Mucosa of rectum (tissue), 2 donors: ENCODE data around the gene USF2.

Experiments
- H3K27ac ChIP-seq, 2 donors: one replicate each; pipeline ENCODE4 v1.7.0; 2013; ENCODE audit warnings: inconsistent platforms in 2 of 2, low read depth in 2 of 2, low read length in 2 of 2
- H3K27me3 ChIP-seq, 2 donors: one replicate each; pipeline ENCODE4 v1.7.0; 2013; ENCODE audit warnings: low read length in 2 of 2; ENCODE audit not compliant: control insufficient read depth in 2 of 2, insufficient read depth in 2 of 2
- H3K36me3 ChIP-seq, 2 donors: one replicate each; pipeline ENCODE4 v1.7.0; 2013; ENCODE audit warnings: low read length in 2 of 2; ENCODE audit not compliant: control insufficient read depth in 2 of 2, insufficient read depth in 2 of 2
- H3K4me1 ChIP-seq, 2 donors: one replicate each; pipeline ENCODE4 v1.7.0; 2013; ENCODE audit warnings: low read length in 2 of 2, mild to moderate bottlenecking in 1 of 2; ENCODE audit not compliant: control insufficient read depth in 2 of 2, insufficient read depth in 2 of 2
- H3K4me3 ChIP-seq, 2 donors: one replicate each; pipeline ENCODE4 v1.7.0; 2013; ENCODE audit warnings: low read length in 2 of 2
- H3K9ac ChIP-seq, 2 donors: one replicate each; pipeline ENCODE4 v1.7.0; 2013; ENCODE audit warnings: low read length in 2 of 2, low read depth in 1 of 2, mild to moderate bottlenecking in 1 of 2
- H3K9me3 ChIP-seq, 2 donors: one replicate each; pipeline ENCODE4 v1.7.0; 2013; ENCODE audit warnings: low read length in 2 of 2; ENCODE audit not compliant: control insufficient read depth in 2 of 2
- donor health status: healthy.
- donor health status: Normal muscosa, but diverticular disease.

The USF2 gene

GRCh38 chr19:35300339-35300649 is 31.5 kb downstream of the USF2 start:
- no peaks in the 10 kb centered on the region for H3K27me3 ChIP-seq
- no peaks in the 10 kb centered on the region for H3K9me3 ChIP-seq
- no peak overlapping the region for H3K9ac ChIP-seq
- H3K4me3 ChIP-seq = no peak overlapping the region
- H3K36me3 ChIP-seq = no peaks in the 10 kb centered on the region
- H3K4me1 ChIP-seq = no peaks in the 10 kb centered on the region
- no peak overlapping the region for H3K27ac ChIP-seq

- Histone ChIP-seq H3K9me3 (no peaks in the 10 kb centered on the region), H3K27ac (no peak overlapping the region), H3K4me1 (no peaks in the 10 kb centered on the region), H3K9ac (no peak overlapping the region), H3K27me3 (no peaks in the 10 kb centered on the region), H3K4me3 (no peak overlapping the region), H3K36me3 (no peaks in the 10 kb centered on the region)
Measured at GRCh38 chr19:35301961-35302360, 33.2 kb downstream of the USF2 start.

- H3K27me3 ChIP-seq = no peaks in the 10 kb centered on the region
- H3K9ac ChIP-seq = no peak overlapping the region
- H3K4me3 ChIP-seq = no peak overlapping the region
- H3K4me1 ChIP-seq = no peaks in the 10 kb centered on the region
- H3K36me3 ChIP-seq = no peaks in the 10 kb centered on the region
- H3K9me3 ChIP-seq = no peaks in the 10 kb centered on the region
- no peak overlapping the region for H3K27ac ChIP-seq
Measured at GRCh38 chr19:35302446-35302845, 33.7 kb downstream of the USF2 start.

- Histone ChIP-seq H3K27ac (no peak overlapping the region), H3K36me3 (no peaks in the 10 kb centered on the region), H3K9me3 (no peaks in the 10 kb centered on the region)
Measured at GRCh38 chr19:35303357-35303915, 34.7 kb downstream of the USF2 start.

GRCh38 chr19:35304036-35304435 is 35.3 kb downstream of the USF2 start:
- H3K4me1 ChIP-seq = no peaks in the 10 kb centered on the region

More at GRCh38 chr19:35303357-35303915, 34.7 kb downstream of the USF2 start:
- H3K4me3 ChIP-seq = no peak overlapping the region
- H3K4me1 ChIP-seq = no peaks in the 10 kb centered on the region
- no peaks in the 10 kb centered on the region for H3K27me3 ChIP-seq
- no peak overlapping the region for H3K9ac ChIP-seq

GRCh38 chr19:35305181-35305580 is 36.4 kb downstream of the USF2 start:
- Histone ChIP-seq H3K27me3 (no peaks in the 10 kb centered on the region), H3K4me3 (no peak overlapping the region), H3K9me3 (no peaks in the 10 kb centered on the region), H3K9ac (no peak overlapping the region), H3K36me3 (no peaks in the 10 kb centered on the region), H3K27ac (no peak overlapping the region), H3K4me1 (no peaks in the 10 kb centered on the region)

More at GRCh38 chr19:35304036-35304435, 35.3 kb downstream of the USF2 start:
- H3K36me3 ChIP-seq = no peaks in the 10 kb centered on the region
- H3K27me3 ChIP-seq = no peaks in the 10 kb centered on the region
- no peaks in the 10 kb centered on the region for H3K9me3 ChIP-seq
- no peak overlapping the region for H3K9ac ChIP-seq
- no peak overlapping the region for H3K4me3 ChIP-seq
- H3K27ac ChIP-seq = no peak overlapping the region

GRCh38 chr19:35306473-35307246 is 37.9 kb downstream of the USF2 start:
- H3K4me1 ChIP-seq = no peaks in the 10 kb centered on the region
- H3K4me3 ChIP-seq = no peak overlapping the region
- H3K9me3 ChIP-seq = no peaks in the 10 kb centered on the region
- no peak overlapping the region for H3K27ac ChIP-seq
- no peaks in the 10 kb centered on the region for H3K36me3 ChIP-seq
- no peaks in the 10 kb centered on the region for H3K27me3 ChIP-seq
- H3K9ac ChIP-seq = no peak overlapping the region

GRCh38 chr19:35307931-35308330 is 39.2 kb downstream of the USF2 start:
- no peak overlapping the region for H3K27ac ChIP-seq
- H3K27me3 ChIP-seq = no peaks in the 10 kb centered on the region
- H3K36me3 ChIP-seq = no peaks in the 10 kb centered on the region
- H3K4me1 ChIP-seq = no peaks in the 10 kb centered on the region
- no peak overlapping the region for H3K9ac ChIP-seq
- H3K9me3 ChIP-seq = no peaks in the 10 kb centered on the region
- no peak overlapping the region for H3K4me3 ChIP-seq

GRCh38 chr19:35308910-35309309 is 40.1 kb downstream of the USF2 start:
- no peaks in the 10 kb centered on the region for H3K9me3 ChIP-seq
- no peak overlapping the region for H3K27ac ChIP-seq
- H3K4me3 ChIP-seq = no peak overlapping the region
- no peaks in the 10 kb centered on the region for H3K27me3 ChIP-seq
- H3K9ac ChIP-seq = no peak overlapping the region
- H3K36me3 ChIP-seq = no peaks in the 10 kb centered on the region
- H3K4me1 ChIP-seq = no peaks in the 10 kb centered on the region

- Histone ChIP-seq H3K9ac (no peak overlapping the region), H3K9me3 (no peaks in the 10 kb centered on the region), H3K27me3 (no peaks in the 10 kb centered on the region), H3K4me1 (no peaks in the 10 kb centered on the region), H3K36me3 (no peaks in the 10 kb centered on the region), H3K27ac (no peak overlapping the region), H3K4me3 (no peak overlapping the region)
Measured at GRCh38 chr19:35309481-35310279, 40.9 kb downstream of the USF2 start.
